Smooth muscle cell (in vitro differentiated cells): Measurements from ENCODE around the gene MT1A. TPM values are rescaled to one million over a fixed set of nuclear protein-coding genes. Genes with fewer than 3 reads are reported as not detected.

Experiments
- DNase-seq: peaks from one replicate; lab custom pipeline; 2025; ENCODE audit not compliant: unreplicated experiment; lab: John Stamatoyannopoulos, UW
- H2AFZ ChIP-seq: fragments of 200-600 bp; sonication (generic); 2 replicates; pipeline ENCODE4 v1.6.0; 2016; ENCODE audit warnings: antibody characterized with exemption, low read depth, mild to moderate bottlenecking
- H3F3A ChIP-seq: fragments of 200-600 bp; sonication (generic); 2 replicates; pipeline ENCODE4 v1.6.0; 2017; ENCODE audit warnings: antibody characterized with exemption, low read depth
- H3K27ac ChIP-seq: fragments of 200-600 bp; sonication (generic); 2 replicates; pipeline ENCODE4 v1.5.1; 2016; ENCODE audit warnings: low read depth, mild to moderate bottlenecking
- H3K27me3 ChIP-seq: fragments of 200-600 bp; sonication (generic); 2 replicates; pipeline ENCODE4 v1.6.1; 2016; ENCODE audit warnings: low read depth, mild to moderate bottlenecking
- H3K36me3 ChIP-seq: fragments of 200-600 bp; sonication (generic); 2 replicates; pipeline ENCODE4 v1.5.1; 2016; ENCODE audit warnings: low read depth
- H3K4me1 ChIP-seq: fragments of 200-600 bp; sonication (generic); 2 replicates; pipeline ENCODE4 v1.5.1; 2016; ENCODE audit warnings: low read depth
- H3K4me2 ChIP-seq: fragments of 200-600 bp; sonication (generic); 2 replicates; pipeline ENCODE4 v1.6.0; 2016; ENCODE audit warnings: mild to moderate bottlenecking
- H3K4me3 ChIP-seq: fragments of 200-600 bp; sonication (generic); 2 replicates; pipeline ENCODE4 v1.5.1; 2016; ENCODE audit warnings: mild to moderate bottlenecking
- H3K79me2 ChIP-seq: fragments of 200-600 bp; sonication (generic); 2 replicates; pipeline ENCODE4 v1.6.0; 2016; ENCODE audit warnings: low read depth, mild to moderate bottlenecking
- H3K9ac ChIP-seq: fragments of 200-600 bp; sonication (generic); 2 replicates; pipeline ENCODE4 v1.6.0; 2016; ENCODE audit warnings: low read depth
- H3K9me3 ChIP-seq: fragments of 200-600 bp; sonication (generic); replicated peaks from 2 replicates; pipeline ENCODE4 v1.5.1; 2016; ENCODE audit warnings: low read depth
- H4K20me1 ChIP-seq: fragments of 200-600 bp; sonication (generic); 2 replicates; pipeline ENCODE4 v1.6.0; 2016; ENCODE audit warnings: low read depth
- WGBS: methylation state at CpG from one replicate; pipeline ENCODE4 v1.1.7; 2016; ENCODE audit warnings: low lambda C conversion rate; 5-methylcytosine and 5-hydroxymethylcytosine counted together
- polyA plus RNA-seq: library from polyadenylated mRNA; unstranded; fragments of >200 nt; fragmentation: Nextera tagmentation; extraction: Ambion mirVana; gene quantifications from 2 replicates; pipeline ENCODE4 v1.2.1, GENCODE V29; 2016
- total RNA-seq: library from RNA; depleted of rRNA; stranded (reverse); fragments of >200 nt; gene quantifications from 2 replicates; pipeline ENCODE4 v1.2.3, GENCODE V29; 2014
- TF ChIP-seq, protein P1 (sequence below): fragments of 200-600 bp; sonication (generic); IDR thresholded peaks from 2 replicates; pipeline ENCODE4 v1.5.1; 2017; ENCODE audit warnings: borderline replicate concordance, mild to moderate bottlenecking, antibody characterized with exemption; ENCODE audit not compliant: insufficient read depth, poor library complexity, severe bottlenecking

The MT1A gene
- total and polyA plus RNA-seq, 2 experiments from 2014 or later: not detected

DNA sequence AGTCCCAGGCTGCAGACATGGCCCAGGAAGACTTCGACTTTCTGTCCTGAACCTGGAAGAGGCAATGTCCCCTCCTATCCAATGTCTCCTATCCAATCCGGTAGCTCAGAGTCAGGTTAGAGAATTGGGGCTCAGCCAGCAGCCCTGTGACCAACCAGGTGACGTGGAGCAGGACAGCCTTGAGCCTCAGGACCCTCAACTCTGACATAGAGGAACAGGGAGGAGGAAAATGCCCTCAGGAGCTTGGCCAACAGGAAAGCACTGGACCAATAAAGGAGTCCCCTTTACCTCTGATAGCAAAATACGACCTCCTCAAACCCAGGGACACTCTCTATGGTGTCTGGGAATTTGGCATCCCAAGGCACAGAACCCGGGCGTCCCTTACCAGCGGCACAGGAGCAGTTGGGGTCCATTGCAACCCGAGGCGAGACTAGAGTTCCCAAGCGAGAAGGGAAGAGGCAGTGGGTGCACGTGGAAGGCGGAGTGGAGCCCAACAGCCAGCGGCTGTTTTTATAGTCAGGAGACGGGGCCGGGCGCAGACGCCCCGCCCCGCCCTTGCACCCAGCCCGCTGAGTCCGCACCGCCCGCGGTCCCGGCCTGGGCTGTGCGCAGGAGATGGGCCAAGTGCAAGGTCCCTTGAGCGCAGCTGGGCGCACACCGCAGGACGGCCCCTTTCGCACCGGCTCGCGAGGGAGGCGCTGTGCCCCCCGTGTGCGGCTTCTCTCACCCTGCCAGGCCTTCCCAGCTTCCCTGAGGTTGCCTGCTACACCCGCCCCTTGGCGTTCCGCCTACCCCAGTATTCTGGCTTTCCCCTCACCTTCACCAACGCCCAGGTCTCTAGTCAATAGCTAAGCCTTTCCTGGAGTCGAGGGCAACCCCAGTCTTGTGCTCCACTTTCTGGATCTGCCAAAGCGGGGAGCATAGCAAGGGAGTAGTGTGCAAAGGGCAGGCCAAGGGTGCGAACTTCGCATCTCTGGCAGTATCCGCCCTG is 29.4 kb downstream of the MT1A start, which contains the start of gene MT1G:
Gene MT1G (minus strand): TSS at position 485 of the 991 bp plus-strand sequence. CDS start 72 bp downstream, at position 413.
- TF ChIP-seq, protein P1, sequence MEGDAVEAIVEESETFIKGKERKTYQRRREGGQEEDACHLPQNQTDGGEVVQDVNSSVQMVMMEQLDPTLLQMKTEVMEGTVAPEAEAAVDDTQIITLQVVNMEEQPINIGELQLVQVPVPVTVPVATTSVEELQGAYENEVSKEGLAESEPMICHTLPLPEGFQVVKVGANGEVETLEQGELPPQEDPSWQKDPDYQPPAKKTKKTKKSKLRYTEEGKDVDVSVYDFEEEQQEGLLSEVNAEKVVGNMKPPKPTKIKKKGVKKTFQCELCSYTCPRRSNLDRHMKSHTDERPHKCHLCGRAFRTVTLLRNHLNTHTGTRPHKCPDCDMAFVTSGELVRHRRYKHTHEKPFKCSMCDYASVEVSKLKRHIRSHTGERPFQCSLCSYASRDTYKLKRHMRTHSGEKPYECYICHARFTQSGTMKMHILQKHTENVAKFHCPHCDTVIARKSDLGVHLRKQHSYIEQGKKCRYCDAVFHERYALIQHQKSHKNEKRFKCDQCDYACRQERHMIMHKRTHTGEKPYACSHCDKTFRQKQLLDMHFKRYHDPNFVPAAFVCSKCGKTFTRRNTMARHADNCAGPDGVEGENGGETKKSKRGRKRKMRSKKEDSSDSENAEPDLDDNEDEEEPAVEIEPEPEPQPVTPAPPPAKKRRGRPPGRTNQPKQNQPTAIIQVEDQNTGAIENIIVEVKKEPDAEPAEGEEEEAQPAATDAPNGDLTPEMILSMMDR: no peak
- no peak within 1 kb of the TSS for H3K4me2 ChIP-seq
- peaks cover 100% of the 10 kb centered on the region for H3K27me3 ChIP-seq

DNA sequence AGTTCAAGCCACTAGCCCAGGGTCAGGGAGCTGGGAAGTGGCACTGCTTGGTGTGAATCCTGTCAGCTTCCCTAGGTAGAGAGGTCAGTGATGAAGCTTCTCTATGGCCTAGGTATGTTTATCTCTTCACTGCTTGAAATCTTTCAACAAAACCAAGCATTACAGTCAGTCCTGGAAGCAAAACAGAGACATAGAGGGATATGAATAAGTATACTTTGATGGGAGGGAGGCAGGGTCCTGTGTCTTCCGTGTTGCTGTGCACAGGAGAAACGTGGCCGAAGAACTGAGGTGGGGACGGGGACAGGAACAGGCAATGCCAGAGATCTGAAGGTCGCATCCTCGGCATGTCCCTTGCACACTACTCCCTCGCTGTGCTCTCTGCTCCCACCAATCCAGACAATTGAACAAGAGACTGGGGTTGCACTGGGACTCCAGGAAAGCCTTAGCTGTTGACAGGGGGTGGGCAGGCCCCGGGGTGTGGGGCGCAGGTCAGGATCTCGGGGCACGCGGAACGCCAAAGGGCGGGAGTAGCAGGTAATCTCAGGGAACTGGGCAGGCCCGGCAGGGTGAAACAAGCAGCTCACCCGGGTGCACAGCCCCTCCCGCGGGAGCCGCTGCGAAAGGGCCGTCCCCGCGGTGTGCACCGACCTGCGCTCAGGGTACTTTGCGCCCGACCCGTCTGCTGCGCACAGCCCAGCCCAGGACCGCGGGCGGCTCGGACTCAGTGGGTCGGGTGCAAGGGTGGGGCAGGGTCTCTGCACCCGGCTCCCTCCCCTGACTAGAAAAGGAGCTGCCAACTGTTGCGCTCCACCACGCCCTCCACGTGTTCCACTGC is 30.8 kb downstream of the MT1A start, which contains the start of gene MT1H:
Gene MT1H (plus strand): TSS at position 810 of the 835 bp plus-strand sequence. CDS start 71 bp downstream, outside the sequence.
- Histone ChIP-seq H3K79me2 (no peaks in the 10 kb centered on the region), H3K36me3 (no peaks in the 10 kb centered on the region), H3K4me1 (no peaks in the 10 kb centered on the region), H3F3A (no peaks in the 10 kb centered on the region), H4K20me1 (no peaks in the 10 kb centered on the region), H3K27me3 (peaks cover 100% of the 10 kb centered on the region), H3K4me2 (no peak within 1 kb of the TSS), H3K4me3 (no peak within 1 kb of the TSS), H3K9ac (no peak within 1 kb of the TSS), H3K27ac (no peak within 1 kb of the TSS), H3K9me3 (no peaks in the 10 kb centered on the region), H2AFZ (no peak within 1 kb of the TSS)
- 36% methylated on average over 16 of the region's 38 CpGs for WGBS
- TF ChIP-seq, protein P1: no peak
- DNase-seq: no peak

More for the DNA sequence above, 29.4 kb downstream of the MT1A start, which contains the start of gene MT1G:
- H3K79me2 ChIP-seq: no peaks in the 10 kb centered on the region
- 20% methylated on average over 30 of the region's 46 CpGs for WGBS
- H3K36me3 ChIP-seq: no peaks in the 10 kb centered on the region
- no peak within 1 kb of the TSS for H2AFZ ChIP-seq
- no peaks in the 10 kb centered on the region for H3K4me1 ChIP-seq
- H3F3A ChIP-seq: no peaks in the 10 kb centered on the region
- no peak within 1 kb of the TSS for H3K4me3 ChIP-seq
- H3K9ac ChIP-seq: no peak within 1 kb of the TSS
- no peak for DNase-seq
- H3K9me3 ChIP-seq: no peaks in the 10 kb centered on the region
- no peaks in the 10 kb centered on the region for H4K20me1 ChIP-seq
- H3K27ac ChIP-seq: no peak within 1 kb of the TSS

DNA sequence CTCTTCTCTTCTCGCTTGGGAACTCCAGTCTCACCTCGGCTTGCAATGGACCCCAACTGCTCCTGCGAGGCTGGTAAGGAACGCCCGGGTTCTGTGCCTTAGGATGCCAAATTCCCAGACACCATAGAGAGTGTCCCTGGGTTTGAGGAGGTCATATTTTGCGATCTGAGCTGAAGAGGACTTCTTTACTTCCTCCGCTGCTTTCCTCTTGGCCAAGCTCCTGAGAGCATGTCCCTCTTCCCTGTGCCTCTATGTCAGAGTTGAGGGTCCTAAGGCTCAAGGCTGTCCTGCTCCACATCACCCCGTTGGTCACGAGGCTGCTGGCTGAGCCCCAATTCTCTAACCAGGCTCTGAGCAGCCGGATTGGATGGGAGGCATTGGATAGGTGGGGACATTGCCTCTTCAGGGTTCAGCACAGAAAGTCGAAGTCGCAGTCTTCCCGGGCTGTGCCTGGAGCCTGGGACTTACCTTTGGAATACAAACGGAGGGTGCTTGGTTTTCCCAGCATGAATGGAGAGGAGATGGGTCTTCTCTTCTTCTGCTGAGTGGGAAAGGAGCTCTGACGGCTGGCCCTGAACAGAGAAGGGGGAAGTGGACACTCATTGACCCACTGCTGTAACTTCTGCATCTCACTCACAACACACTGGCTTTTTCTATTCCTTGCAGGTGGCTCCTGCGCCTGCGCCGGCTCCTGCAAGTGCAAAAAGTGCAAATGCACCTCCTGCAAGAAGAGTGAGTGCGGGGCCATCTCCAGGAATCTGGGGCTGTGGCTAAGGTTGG is 31.6 kb downstream of the MT1A start:
- H3K4me1 ChIP-seq: no peaks in the 10 kb centered on the region
- H3K79me2 ChIP-seq: no peaks in the 10 kb centered on the region
- 43% methylated on average over 19 of the region's 19 CpGs for WGBS
- H3K9ac ChIP-seq: no peak overlapping the region
- H3K4me2 ChIP-seq: no peak overlapping the region
- H3K36me3 ChIP-seq: no peaks in the 10 kb centered on the region
- H3F3A ChIP-seq: no peaks in the 10 kb centered on the region
- no peak for DNase-seq
- H3K27me3 ChIP-seq: peaks cover 100% of the 10 kb centered on the region
- no peaks in the 10 kb centered on the region for H4K20me1 ChIP-seq
- no peak overlapping the region for H2AFZ ChIP-seq
- H3K9me3 ChIP-seq: no peaks in the 10 kb centered on the region
- H3K4me3 ChIP-seq: no peak overlapping the region
- TF ChIP-seq, protein P1: no peak
- no peak overlapping the region for H3K27ac ChIP-seq
